Measurements from ENCODE around the gene ROR2. TPM values are rescaled to one million over a fixed set of nuclear protein-coding genes. Genes with fewer than 3 reads are reported as not detected.
"Not testable (repeated sequence)": the region's sequence is repeated elsewhere in the genome, so short reads cannot be mapped to it uniquely, and the experiment has no call there.

ROR2 gene
- total RNA-seq, 1 experiment from 2014 or later: 0.68 TPM

DNA sequence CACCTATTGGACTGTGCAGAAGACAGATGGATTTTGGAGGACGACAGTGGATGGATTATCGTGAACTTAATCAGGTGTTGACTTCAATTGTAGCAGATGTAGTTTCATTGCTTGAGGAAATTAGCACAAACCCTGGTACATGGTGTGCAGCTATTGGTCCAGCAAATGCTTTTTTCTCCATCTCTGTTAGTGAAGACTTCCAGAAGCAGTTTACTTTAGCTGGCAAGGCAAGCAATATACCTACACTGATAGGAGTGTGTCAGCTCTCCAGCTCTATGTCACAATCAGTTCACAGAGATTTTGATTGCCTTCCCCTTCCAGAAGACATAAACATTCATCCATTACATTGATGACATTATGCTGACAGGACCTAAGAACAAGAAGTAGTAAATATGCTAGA, 35.7 kb upstream of the ROR2 start:
- no peak overlapping the region for H3K27ac Mint-ChIP-seq (ENCODE audit: unreplicated experiment)

GRCh38 chr9:91978740-91979414, 28.8 kb upstream of the ROR2 start:
- POLR2A ChIA-PET: no interaction called here
- BruUV-seq (replicated peaks): no TSS peak
- no peaks in the 10 kb centered on the region for H3K36me3 Mint-ChIP-seq (ENCODE audit: insufficient read depth, unreplicated experiment)

More for the DNA sequence above, 35.7 kb upstream of the ROR2 start:
- intact Hi-C loops (cut with micrococcal nuclease; ENCODE audit: unreplicated experiment): no loop called here
- no peak overlapping the region for H3K4me3 ChIP-seq (ENCODE audit: low read depth, low read length)
- no peaks in the 10 kb centered on the region for H3K4me1 ChIP-seq
- TF ChIP-seq CTCF (IDR thresholded peaks at IDR 0.05; ENCODE audit: insufficient read depth in 1 of 2, low read depth in 1 of 2, low read length in 1 of 2, severe bottlenecking in 1 of 2, unreplicated experiment in 1 of 2): no peak
- no peaks in the 10 kb centered on the region for H3K9me3 ChIP-seq
- no peaks in the 10 kb centered on the region for H3K36me3 ChIP-seq (ENCODE audit: control insufficient read depth, insufficient read depth, low read length)
- H3K36me3 Mint-ChIP-seq (ENCODE audit: insufficient read depth, unreplicated experiment): no peaks in the 10 kb centered on the region
- ChIA-PET POLR2A (no interaction called here), CTCF (no interaction called here)
- peaks cover 10% of the 10 kb centered on the region for H3K9me3 Mint-ChIP-seq (ENCODE audit: unreplicated experiment)
- H3K4me1 Mint-ChIP-seq (ENCODE audit: low read depth, unreplicated experiment): no peaks in the 10 kb centered on the region
- no peaks in the 10 kb centered on the region for H3K27me3 Mint-ChIP-seq (ENCODE audit: insufficient read depth, unreplicated experiment)
- no peak overlapping the region for H3K4me3 Mint-ChIP-seq (ENCODE audit: unreplicated experiment)
- BruUV-seq (replicated peaks): no TSS peak
- no peaks in the 10 kb centered on the region for H3K27me3 ChIP-seq (replicated peaks; ENCODE audit: control insufficient read depth, insufficient read depth, low read length)
- no peak for DNase-seq

DNA sequence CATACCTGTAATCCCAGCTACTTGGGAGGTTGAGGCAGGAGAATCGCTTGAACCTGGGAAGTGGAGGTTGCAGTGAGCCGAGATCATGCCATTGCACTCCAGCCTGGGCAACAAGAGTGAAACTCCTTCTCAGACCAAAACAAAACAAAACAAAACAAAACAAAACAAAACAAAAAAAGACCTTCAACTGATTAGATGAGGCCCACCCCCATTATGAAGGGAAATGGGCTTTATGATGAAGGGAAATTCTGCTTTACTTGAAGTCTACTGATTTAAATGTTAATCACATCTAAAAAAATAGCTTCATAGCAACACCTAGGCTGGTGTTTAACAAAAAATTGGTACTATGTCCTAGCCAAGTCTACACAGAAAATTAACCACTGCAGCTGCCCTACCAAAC, 25.2 kb upstream of the ROR2 start:
- H3K27me3 Mint-ChIP-seq (ENCODE audit: insufficient read depth, unreplicated experiment); H3K4me1 ChIP-seq; BruUV-seq (replicated peaks); CTCF ChIA-PET; H3K36me3 Mint-ChIP-seq (ENCODE audit: insufficient read depth, unreplicated experiment); POLR2A ChIA-PET; H3K27ac Mint-ChIP-seq (ENCODE audit: unreplicated experiment); H3K4me3 Mint-ChIP-seq (ENCODE audit: unreplicated experiment); H3K36me3 ChIP-seq (ENCODE audit: control insufficient read depth, insufficient read depth, low read length); intact Hi-C loops (cut with micrococcal nuclease; ENCODE audit: unreplicated experiment); DNase-seq; H3K4me3 ChIP-seq (ENCODE audit: low read depth, low read length); H3K9me3 ChIP-seq; H3K9me3 Mint-ChIP-seq (ENCODE audit: unreplicated experiment); H3K4me1 Mint-ChIP-seq (ENCODE audit: low read depth, unreplicated experiment); H3K27me3 ChIP-seq (replicated peaks; ENCODE audit: control insufficient read depth, insufficient read depth, low read length): not testable (repeated sequence)

More at GRCh38 chr9:91978740-91979414, 28.8 kb upstream of the ROR2 start:
- H3K4me1 ChIP-seq: no peaks in the 10 kb centered on the region
- no peaks in the 10 kb centered on the region for H3K36me3 ChIP-seq (ENCODE audit: control insufficient read depth, insufficient read depth, low read length)
- DNase-seq: peak; percentile 6 to 34
- no peak overlapping the region for H3K4me3 Mint-ChIP-seq (ENCODE audit: unreplicated experiment)
- CTCF ChIA-PET: no interaction called here
- H3K27me3 ChIP-seq (replicated peaks; ENCODE audit: control insufficient read depth, insufficient read depth, low read length): no peaks in the 10 kb centered on the region
- H3K4me1 Mint-ChIP-seq (ENCODE audit: low read depth, unreplicated experiment): no peaks in the 10 kb centered on the region
- no peak overlapping the region for H3K27ac Mint-ChIP-seq (ENCODE audit: unreplicated experiment)
- no peaks in the 10 kb centered on the region for H3K27me3 Mint-ChIP-seq (ENCODE audit: insufficient read depth, unreplicated experiment)
- TF ChIP-seq CTCF (IDR thresholded peaks at IDR 0.05; ENCODE audit: insufficient read depth in 1 of 2, low read depth in 1 of 2, low read length in 1 of 2, severe bottlenecking in 1 of 2, unreplicated experiment in 1 of 2): peak in 1 of 2 experiments; percentile 8
- intact Hi-C loops (cut with micrococcal nuclease; ENCODE audit: unreplicated experiment): loop anchor here (1.0 kb wide), 1 partner anchor 15 kb away; no protein-coding TSS in a partner anchor
- no peaks in the 10 kb centered on the region for H3K9me3 ChIP-seq
- no peaks in the 10 kb centered on the region for H3K9me3 Mint-ChIP-seq (ENCODE audit: unreplicated experiment)
- H3K4me3 ChIP-seq (ENCODE audit: low read depth, low read length): no peak overlapping the region
